Measurements from ENCODE around the gene DLGAP4.

GRCh38 chr20:36519944-36520343 lies 213.8 kb downstream of the DLGAP4 start:
- TF ChIP-seq ARNTL (CRISPR knock-in tag; IDR thresholded peaks at IDR 0.05; ENCODE audit: borderline replicate concordance, low read depth) (no peak), ZFP3 (CRISPR knock-in tag; IDR thresholded peaks at IDR 0.05) (no peak), OSR1 (CRISPR knock-in tag; IDR thresholded peaks at IDR 0.05) (no peak), CREB5 (CRISPR knock-in tag; IDR thresholded peaks at IDR 0.05; ENCODE audit: low read depth) (no peak), RARB (CRISPR knock-in tag; IDR thresholded peaks at IDR 0.05) (no peak), CSRNP3 (CRISPR knock-in tag; IDR thresholded peaks at IDR 0.05) (no peak), ZFP30 (CRISPR knock-in tag; IDR thresholded peaks at IDR 0.05) (no peak), BACH2 (CRISPR knock-in tag; IDR thresholded peaks at IDR 0.05; ENCODE audit: borderline replicate concordance) (no peak), TOX (CRISPR knock-in tag; IDR thresholded peaks at IDR 0.05; ENCODE audit: borderline replicate concordance) (no peak), ESRRG (CRISPR knock-in tag; IDR thresholded peaks at IDR 0.05) (no peak), CSDC2 (CRISPR knock-in tag; IDR thresholded peaks at IDR 0.05) (no peak), PPARA (CRISPR knock-in tag; IDR thresholded peaks at IDR 0.05; ENCODE audit: borderline replicate concordance) (no peak)
- TF ChIP-seq, protein P1, sequence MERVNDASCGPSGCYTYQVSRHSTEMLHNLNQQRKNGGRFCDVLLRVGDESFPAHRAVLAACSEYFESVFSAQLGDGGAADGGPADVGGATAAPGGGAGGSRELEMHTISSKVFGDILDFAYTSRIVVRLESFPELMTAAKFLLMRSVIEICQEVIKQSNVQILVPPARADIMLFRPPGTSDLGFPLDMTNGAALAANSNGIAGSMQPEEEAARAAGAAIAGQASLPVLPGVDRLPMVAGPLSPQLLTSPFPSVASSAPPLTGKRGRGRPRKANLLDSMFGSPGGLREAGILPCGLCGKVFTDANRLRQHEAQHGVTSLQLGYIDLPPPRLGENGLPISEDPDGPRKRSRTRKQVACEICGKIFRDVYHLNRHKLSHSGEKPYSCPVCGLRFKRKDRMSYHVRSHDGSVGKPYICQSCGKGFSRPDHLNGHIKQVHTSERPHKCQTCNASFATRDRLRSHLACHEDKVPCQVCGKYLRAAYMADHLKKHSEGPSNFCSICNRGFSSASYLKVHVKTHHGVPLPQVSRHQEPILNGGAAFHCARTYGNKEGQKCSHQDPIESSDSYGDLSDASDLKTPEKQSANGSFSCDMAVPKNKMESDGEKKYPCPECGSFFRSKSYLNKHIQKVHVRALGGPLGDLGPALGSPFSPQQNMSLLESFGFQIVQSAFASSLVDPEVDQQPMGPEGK (CRISPR knock-in tag; IDR thresholded peaks at IDR 0.05; ENCODE audit: borderline replicate concordance) = no peak

All from SK-N-SH treated with all-trans-retinoic acid at 6 μM for 48 hours (cell line).